Measurements from ENCODE around the gene TBC1D4. TPM values are rescaled to one million over a fixed set of nuclear protein-coding genes. Genes with fewer than 3 reads are reported as not detected.
A peak's percentile ranks its signal among the peaks of the same experiment; 100 is the strongest.

Gene TBC1D4
- polyA plus RNA-seq, 1 experiment: 8.0 TPM

DNA sequence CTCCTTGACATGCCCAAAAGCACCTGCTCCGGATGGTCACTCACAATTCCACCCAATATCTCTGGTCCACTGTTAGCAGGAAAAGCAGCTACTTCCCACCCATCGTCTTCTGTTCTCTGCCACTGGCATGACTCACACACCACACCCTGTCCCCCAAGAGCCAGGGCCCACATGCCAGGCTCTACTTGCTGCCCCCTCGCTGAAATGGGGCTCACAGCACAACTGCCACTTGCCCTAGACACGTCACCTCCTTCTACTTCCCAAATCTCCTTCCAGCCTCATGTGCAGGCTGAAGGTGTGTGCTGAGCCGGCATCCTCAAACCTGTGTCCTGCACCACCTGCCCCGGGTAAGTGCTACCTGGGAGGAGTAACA is 65.0 kb downstream of the TBC1D4 start:
- ChIA-PET POLR2A (no interaction called here), CTCF (interaction anchor here (0.7 to 2.9 kb wide), 3 partner anchors 21 to 65 kb away, joined by 4 to 12 read pairs (median 7); partner anchors contain the start of gene TBC1D4)
- H3K4me3 ChIP-seq (ENCODE audit: low read depth, low read length): no peak overlapping the region
- TF ChIP-seq, protein P1, sequence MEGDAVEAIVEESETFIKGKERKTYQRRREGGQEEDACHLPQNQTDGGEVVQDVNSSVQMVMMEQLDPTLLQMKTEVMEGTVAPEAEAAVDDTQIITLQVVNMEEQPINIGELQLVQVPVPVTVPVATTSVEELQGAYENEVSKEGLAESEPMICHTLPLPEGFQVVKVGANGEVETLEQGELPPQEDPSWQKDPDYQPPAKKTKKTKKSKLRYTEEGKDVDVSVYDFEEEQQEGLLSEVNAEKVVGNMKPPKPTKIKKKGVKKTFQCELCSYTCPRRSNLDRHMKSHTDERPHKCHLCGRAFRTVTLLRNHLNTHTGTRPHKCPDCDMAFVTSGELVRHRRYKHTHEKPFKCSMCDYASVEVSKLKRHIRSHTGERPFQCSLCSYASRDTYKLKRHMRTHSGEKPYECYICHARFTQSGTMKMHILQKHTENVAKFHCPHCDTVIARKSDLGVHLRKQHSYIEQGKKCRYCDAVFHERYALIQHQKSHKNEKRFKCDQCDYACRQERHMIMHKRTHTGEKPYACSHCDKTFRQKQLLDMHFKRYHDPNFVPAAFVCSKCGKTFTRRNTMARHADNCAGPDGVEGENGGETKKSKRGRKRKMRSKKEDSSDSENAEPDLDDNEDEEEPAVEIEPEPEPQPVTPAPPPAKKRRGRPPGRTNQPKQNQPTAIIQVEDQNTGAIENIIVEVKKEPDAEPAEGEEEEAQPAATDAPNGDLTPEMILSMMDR (IDR thresholded peaks at IDR 0.05; ENCODE audit: low read depth, low read length): no peak
- no peak overlapping the region for H3K27ac ChIP-seq (ENCODE audit: low read depth, low read length)
- no peak for DNase-seq (ENCODE audit: low read depth, low spot score)
- H3K27me3 ChIP-seq (ENCODE audit: control insufficient read depth, insufficient read depth, low read length): no peaks in the 10 kb centered on the region
- H3K9me3 ChIP-seq (ENCODE audit: control insufficient read depth, insufficient read depth, low read length): no peaks in the 10 kb centered on the region

DNA sequence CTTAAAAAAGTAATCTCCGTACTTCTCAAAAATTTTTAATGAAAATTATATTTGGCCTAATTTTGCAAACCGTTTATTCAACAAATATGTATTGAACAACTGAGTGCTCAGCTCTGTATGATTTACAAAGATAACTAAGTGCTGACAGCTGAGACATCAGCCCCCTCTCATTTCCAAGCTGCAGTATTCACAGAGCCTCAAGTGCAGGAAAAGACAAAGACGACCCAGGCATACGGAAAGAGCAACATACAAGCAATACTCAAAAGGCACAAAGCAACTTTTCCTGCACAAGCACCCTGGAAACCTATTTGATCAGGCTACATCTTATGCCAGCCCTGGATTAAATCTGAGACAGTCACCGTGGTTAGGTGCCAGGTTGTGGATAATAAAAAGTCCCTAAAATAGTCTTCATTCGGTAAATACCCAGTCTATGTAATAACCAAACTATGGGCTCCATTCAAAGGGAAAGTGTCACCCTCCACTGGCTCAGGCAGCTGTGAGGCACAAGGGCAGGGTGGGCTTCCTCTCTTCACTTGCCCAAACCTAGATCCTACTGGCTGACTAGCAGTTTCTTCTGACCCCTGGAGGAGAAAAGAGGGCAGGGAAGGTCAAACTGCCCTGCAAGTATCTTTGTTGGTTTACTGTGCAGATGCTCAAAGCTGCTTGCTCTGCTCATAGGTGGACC is 65.5 kb downstream of the TBC1D4 start:
- Histone ChIP-seq H3K27ac (ENCODE audit: low read depth, low read length) (no peak overlapping the region), H3K4me3 (ENCODE audit: low read depth, low read length) (no peak overlapping the region), H3K9me3 (ENCODE audit: control insufficient read depth, insufficient read depth, low read length) (no peaks in the 10 kb centered on the region), H3K27me3 (ENCODE audit: control insufficient read depth, insufficient read depth, low read length) (no peaks in the 10 kb centered on the region)
- no peak for DNase-seq (ENCODE audit: low read depth, low spot score)
- TF ChIP-seq, protein P1 (IDR thresholded peaks at IDR 0.05; ENCODE audit: low read depth, low read length): no peak
- ChIA-PET CTCF (interaction anchor here (0.6 to 2.9 kb wide), 5 partner anchors 22 to 67 kb away, joined by 3 to 12 read pairs (median 4); partner anchors contain the start of gene TBC1D4), POLR2A (no interaction called here)

DNA sequence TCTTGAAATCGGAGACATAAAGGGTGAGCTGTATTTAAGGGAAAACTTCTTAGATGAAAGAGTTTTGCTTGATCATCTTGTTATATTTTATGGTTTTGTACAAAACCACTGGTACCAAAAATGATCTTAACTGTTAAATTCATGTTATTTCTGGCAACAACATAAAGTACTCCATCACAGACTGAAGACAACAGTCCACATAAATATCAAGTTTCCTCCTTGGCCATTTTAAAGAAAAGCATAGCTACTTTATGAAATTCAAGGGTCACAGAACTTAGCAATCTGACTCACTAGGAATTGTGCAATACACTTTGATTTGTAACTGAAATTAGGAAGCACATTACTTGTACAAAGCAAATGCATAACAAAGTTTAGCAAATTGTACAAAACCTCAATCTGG is 66.3 kb downstream of the TBC1D4 start:
- ChIA-PET CTCF (interaction anchor here (0.7 to 2.9 kb wide), 3 partner anchors 44 to 68 kb away, joined by 3 to 12 read pairs (median 7); partner anchors contain the start of gene TBC1D4), POLR2A (interaction anchor here (0.8 kb wide), 1 partner anchor 9 kb away, joined by 3 read pairs; no protein-coding TSS in a partner anchor)
- peak; percentile 26 for DNase-seq (ENCODE audit: low read depth, low spot score)
- Histone ChIP-seq H3K27me3 (ENCODE audit: control insufficient read depth, insufficient read depth, low read length) (no peaks in the 10 kb centered on the region), H3K9me3 (ENCODE audit: control insufficient read depth, insufficient read depth, low read length) (no peaks in the 10 kb centered on the region), H3K27ac (ENCODE audit: low read depth, low read length) (no peak overlapping the region), H3K4me3 (ENCODE audit: low read depth, low read length) (no peak overlapping the region)
- TF ChIP-seq, protein P1 (IDR thresholded peaks at IDR 0.05; ENCODE audit: low read depth, low read length): no peak

DNA sequence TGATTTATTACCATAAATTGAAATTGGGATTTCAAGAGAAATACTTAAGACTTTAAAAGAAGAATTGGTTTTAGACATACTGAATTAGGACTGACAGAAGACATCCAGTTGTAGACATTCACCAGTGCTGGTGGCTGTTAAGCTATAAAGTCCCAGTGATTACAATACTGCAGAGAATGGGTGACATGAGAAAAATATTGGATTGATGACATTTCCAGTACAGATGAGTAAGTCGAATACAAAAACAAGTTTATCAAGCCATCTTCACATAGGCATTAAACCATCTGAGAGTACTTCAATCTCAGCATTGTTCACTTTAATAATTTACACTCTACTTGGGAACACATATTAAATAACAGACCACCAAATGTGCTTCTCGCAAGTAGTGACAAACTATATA is 66.8 kb downstream of the TBC1D4 start:
- Histone ChIP-seq H3K27me3 (ENCODE audit: control insufficient read depth, insufficient read depth, low read length) (no peaks in the 10 kb centered on the region), H3K9me3 (ENCODE audit: control insufficient read depth, insufficient read depth, low read length) (no peaks in the 10 kb centered on the region), H3K4me3 (ENCODE audit: low read depth, low read length) (no peak overlapping the region), H3K27ac (ENCODE audit: low read depth, low read length) (no peak overlapping the region)
- TF ChIP-seq, protein P1 (IDR thresholded peaks at IDR 0.05; ENCODE audit: low read depth, low read length): no peak
- POLR2A ChIA-PET: interaction anchor here (0.8 kb wide), 1 partner anchor 9 kb away, joined by 3 read pairs; no protein-coding TSS in a partner anchor
- DNase-seq (ENCODE audit: low read depth, low spot score): no peak
- CTCF ChIA-PET: interaction anchor here (1.8 to 2.9 kb wide), 3 partner anchors 43 to 67 kb away, joined by 7 to 12 read pairs (median 7); partner anchors contain the start of gene TBC1D4
